Keratinocyte (primary cell): ENCODE results near the gene LDHB. TPM values are rescaled to one million over a fixed set of nuclear protein-coding genes. Genes with fewer than 3 reads are reported as not detected.
A peak's percentile ranks its signal among the peaks of the same experiment; 100 is the strongest.

Source experiments
- DNase-seq: peaks from one replicate; pipeline ENCODE4 v3.0.0-alpha.2; 2011; ENCODE audit warnings: low read depth, missing footprints, low spot score
- FAIRE-seq: peaks from 2 replicates; lab custom pipeline; 2011; peaks lifted over from hg19 to GRCh38; lab: Jason Lieb, UNC
- H2AFZ ChIP-seq: 2 replicates; pipeline ENCODE4 v1.6.0; 2012; ENCODE audit warnings: low read length, control low read depth, inconsistent platforms; ENCODE audit not compliant: control insufficient read depth
- H3K27ac ChIP-seq: 2 replicates; pipeline ENCODE4 v1.5.1; 2011; ENCODE audit warnings: low read length; ENCODE audit not compliant: control insufficient read depth, insufficient read depth
- H3K27me3 ChIP-seq: 3 replicates; pipeline ENCODE4 v1.6.0; 2011; ENCODE audit warnings: low read length; ENCODE audit not compliant: control insufficient read depth, insufficient read depth; ENCODE audit errors: extremely low read depth
- H3K36me3 ChIP-seq, 2 experiments: 2 replicates in 1 of 2; 3 replicates in 1 of 2; pipeline ENCODE4 v1.5.1; 2011; ENCODE audit warnings: low read length in 2 of 2, mild to moderate bottlenecking in 1 of 2; ENCODE audit not compliant: control insufficient read depth in 2 of 2, insufficient read depth in 2 of 2; ENCODE audit errors: extremely low read depth in 1 of 2
- H3K4me1 ChIP-seq: 3 replicates; pipeline ENCODE4 v1.5.1; 2011; ENCODE audit warnings: low read length; ENCODE audit not compliant: control insufficient read depth, insufficient read depth; ENCODE audit errors: extremely low read depth
- H3K4me2 ChIP-seq: 3 replicates; pipeline ENCODE4 v1.6.0; 2011; ENCODE audit warnings: low read depth, low read length; ENCODE audit not compliant: control insufficient read depth, insufficient read depth; ENCODE audit errors: extremely low read depth
- H3K4me3 ChIP-seq, 3 experiments: fragments of 200-600 bp in 1 of 3; sonication (generic) in 1 of 3; 2 replicates in 2 of 3; 3 replicates in 1 of 3; pipeline ENCODE4 v1.5.1; 2011 to 2016; ENCODE audit warnings: low read length in 3 of 3, mild to moderate bottlenecking in 3 of 3, control low read depth in 2 of 3, inconsistent platforms in 1 of 3, low read depth in 1 of 3, mixed read lengths in 1 of 3, mixed run types in 1 of 3, moderate library complexity in 1 of 3; ENCODE audit not compliant: control insufficient read depth in 2 of 3, insufficient read depth in 2 of 3; ENCODE audit errors: extremely low read depth in 1 of 3
- H3K79me2 ChIP-seq: 2 replicates; pipeline ENCODE4 v1.6.0; 2012; ENCODE audit warnings: low read length; ENCODE audit not compliant: control insufficient read depth, insufficient read depth
- H3K9ac ChIP-seq: 3 replicates; pipeline ENCODE4 v1.6.0; 2011; ENCODE audit warnings: low read length; ENCODE audit not compliant: control insufficient read depth, insufficient read depth; ENCODE audit errors: extremely low read depth
- H3K9me1 ChIP-seq: 3 replicates; pipeline ENCODE4 v1.6.0; 2011; ENCODE audit warnings: low read length; ENCODE audit not compliant: control insufficient read depth, insufficient read depth; ENCODE audit errors: extremely low read depth
- H3K9me3 ChIP-seq: 2 replicates; pipeline ENCODE4 v1.5.1; 2012; ENCODE audit warnings: low read depth, low read length; ENCODE audit not compliant: control insufficient read depth
- H4K20me1 ChIP-seq: 3 replicates; pipeline ENCODE4 v1.6.0; 2011; ENCODE audit warnings: low read length; ENCODE audit not compliant: control insufficient read depth, insufficient read depth; ENCODE audit errors: extremely low read depth
- CTCF ChIP-seq, 3 experiments: IDR thresholded peaks in 1 of 3; conservative IDR thresholded peaks in 1 of 3; optimal IDR thresholded peaks in 1 of 3; 2 replicates in 2 of 3; 3 replicates in 1 of 3; pipeline versions ENCODE3 to v1.5.1; 2011; ENCODE audit warnings: low read length in 3 of 3, mild to moderate bottlenecking in 3 of 3, moderate library complexity in 2 of 3, control low read depth in 1 of 3, inconsistent platforms in 1 of 3; ENCODE audit not compliant: insufficient read depth in 2 of 3; ENCODE audit errors: extremely low read depth in 1 of 3
- EZH2 ChIP-seq: IDR thresholded peaks from one replicate; pipeline ENCODE4 v1.6.1; 2012; ENCODE audit warnings: inconsistent platforms, mild to moderate bottlenecking, low read length, moderate library complexity
- dilution Hi-C: fragments of 300-500 bp; cut with MboI; formaldehyde crosslinking; loops from one replicate; pipeline ENCODE4 v1.7.0; 2020; ENCODE audit warnings: low sequenced_read_pairs; ENCODE audit not compliant: extremely low pct_ligation_motif_present
- polyA plus RNA-seq, 5 experiments: library from polyadenylated mRNA; depleted of rRNA in 3 of 5; stranded (reverse) in 3 of 5; stranded (forward) in 1 of 5; unstranded in 1 of 5; fragments of >200 nt; gene quantifications; 1 replicate in 1 of 5; 2 replicates in 3 of 5; 3 replicates in 1 of 5; pipeline versions ENCODE4 v1.2.1 to v1.2.3, GENCODE V29; 2011 to 2012; ENCODE audit warnings: missing spikeins in 2 of 5, low read depth in 1 of 5, low replicate concordance in 1 of 5

The LDHB gene
- polyA plus RNA-seq, 1 donor (not counting 4 experiments of a cell fraction or from before 2014, with no cell fraction given), result 1,063 TPM

GRCh38 chr12:21614506-21614905 lies 43.1 kb downstream of the LDHB start:
- TF ChIP-seq CTCF (optimal IDR thresholded peaks at IDR 0.05 in 1 of 3, IDR thresholded peaks at IDR 0.05 in 1 of 3, conservative IDR thresholded peaks at IDR 0.05 in 1 of 3; ENCODE audit: extremely low read depth in 1 of 3, insufficient read depth in 2 of 3, low read length in 3 of 3) (no peak), EZH2 (no peak)
- no peaks in the 10 kb centered on the region for H3K36me3 ChIP-seq
- no peaks in the 10 kb centered on the region for H3K9me3 ChIP-seq
- DNase-seq (no peak), FAIRE-seq (no peak)
- no peak overlapping the region for H3K4me3 ChIP-seq
- no peaks in the 10 kb centered on the region for H3K27me3 ChIP-seq
- no peaks in the 10 kb centered on the region for H3K79me2 ChIP-seq
- no peaks in the 10 kb centered on the region for H3K9me1 ChIP-seq
- no peak overlapping the region for H2AFZ ChIP-seq
- no peaks in the 10 kb centered on the region for H4K20me1 ChIP-seq
- H3K9ac ChIP-seq, result no peak overlapping the region
- H3K4me2 ChIP-seq, result no peak overlapping the region
- dilution Hi-C loops, result no loop called here
- H3K27ac ChIP-seq, result no peak overlapping the region
- no peaks in the 10 kb centered on the region for H3K4me1 ChIP-seq

DNA sequence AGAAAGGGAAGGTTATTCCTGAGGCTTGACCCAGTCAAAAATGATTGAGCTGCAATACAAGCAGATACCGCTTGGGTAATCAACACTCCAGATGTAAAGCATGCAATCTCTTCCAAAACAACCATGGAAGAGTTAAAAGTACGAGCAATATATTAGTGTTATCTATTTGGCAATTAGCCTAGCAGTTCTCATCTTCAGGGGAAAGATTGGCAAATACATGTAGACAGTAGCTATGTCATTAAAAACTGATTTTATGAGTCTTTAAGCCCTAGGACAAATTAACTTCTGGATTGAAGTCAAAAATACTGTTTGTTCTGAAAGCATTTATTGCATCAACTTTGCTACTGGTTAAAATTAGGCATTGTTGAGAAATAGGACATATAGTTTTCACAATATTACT lies 43.7 kb downstream of the LDHB start:
- TF ChIP-seq CTCF (optimal IDR thresholded peaks at IDR 0.05 in 1 of 3, IDR thresholded peaks at IDR 0.05 in 1 of 3, conservative IDR thresholded peaks at IDR 0.05 in 1 of 3; ENCODE audit: extremely low read depth in 1 of 3, insufficient read depth in 2 of 3, low read length in 3 of 3) (peak in 2 of 3 experiments; percentile 35 to 47), EZH2 (no peak)

More for the DNA sequence above, 43.7 kb downstream of the LDHB start:
- FAIRE-seq (peak; percentile 5), DNase-seq (no peak)
- Histone ChIP-seq H3K9me1 (no peaks in the 10 kb centered on the region), H2AFZ (no peak overlapping the region), H3K4me2 (no peak overlapping the region), H3K9ac (no peak overlapping the region), H3K79me2 (no peaks in the 10 kb centered on the region), H3K4me3 (no peak overlapping the region), H3K27me3 (no peaks in the 10 kb centered on the region), H3K36me3 (no peaks in the 10 kb centered on the region), H3K27ac (no peak overlapping the region), H3K9me3 (no peaks in the 10 kb centered on the region), H4K20me1 (no peaks in the 10 kb centered on the region), H3K4me1 (no peaks in the 10 kb centered on the region)
- dilution Hi-C loops, result no loop called here
